ENCODE results near the gene FNDC10.
"Not testable (repeated sequence)": the region's sequence is repeated elsewhere in the genome, so short reads cannot be mapped to it uniquely, and the experiment has no call there.

Gene FNDC10

DNA sequence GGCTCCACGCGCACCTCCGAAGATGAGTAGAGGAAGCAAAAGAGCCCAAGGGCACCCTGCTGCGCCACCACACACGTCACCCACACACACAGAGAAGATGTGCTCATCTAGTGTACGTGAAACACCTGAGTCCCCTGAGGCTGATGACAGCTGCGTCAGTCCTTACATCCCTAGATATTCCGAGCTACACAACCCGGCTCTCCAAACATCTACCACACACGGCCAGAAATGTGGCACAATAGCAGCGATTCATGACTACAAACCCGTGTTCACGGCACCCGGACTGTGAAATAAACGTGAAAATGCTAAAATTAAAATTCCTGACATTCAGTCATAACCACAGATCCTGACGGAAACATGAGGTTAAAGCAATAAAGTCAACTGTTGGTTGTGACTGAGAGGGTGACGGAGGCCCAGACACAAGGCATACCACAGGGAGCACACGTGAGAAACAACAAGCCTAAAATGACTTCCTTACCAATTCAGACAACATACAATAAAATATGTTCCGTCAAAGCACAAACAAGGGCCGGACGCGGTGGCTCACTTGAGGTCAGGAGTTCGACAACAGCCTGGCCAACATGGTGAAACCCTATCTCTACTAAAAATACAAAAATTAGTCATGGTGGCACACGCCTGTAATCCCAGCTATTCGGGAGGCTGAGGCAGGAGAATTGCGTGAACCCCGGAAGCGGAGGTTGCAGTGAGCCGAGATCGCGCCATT, 32.6 kb downstream of the FNDC10 start:
- no peak for DNase-seq (ENCODE audit: low spot score)

DNA sequence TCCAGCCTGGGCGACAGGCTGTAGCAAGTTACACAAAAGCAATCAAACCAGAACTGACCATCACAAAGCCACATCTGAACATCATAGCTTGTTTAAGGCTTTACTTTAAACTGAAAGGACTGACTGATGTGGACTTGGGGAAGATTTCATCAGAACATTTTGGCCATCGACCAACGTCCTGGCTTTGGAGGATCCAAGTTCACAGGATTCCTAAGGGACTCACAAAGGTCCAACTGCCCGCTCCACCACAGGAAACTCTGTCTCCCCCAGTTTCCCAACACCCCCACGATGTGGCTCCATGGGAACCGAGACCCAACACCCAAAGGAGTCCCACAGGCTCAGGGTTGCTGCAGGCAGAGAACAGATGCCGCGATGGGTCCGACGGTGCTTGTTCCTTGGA, 34.6 kb downstream of the FNDC10 start:
- no peak for DNase-seq (ENCODE audit: low spot score)

DNA sequence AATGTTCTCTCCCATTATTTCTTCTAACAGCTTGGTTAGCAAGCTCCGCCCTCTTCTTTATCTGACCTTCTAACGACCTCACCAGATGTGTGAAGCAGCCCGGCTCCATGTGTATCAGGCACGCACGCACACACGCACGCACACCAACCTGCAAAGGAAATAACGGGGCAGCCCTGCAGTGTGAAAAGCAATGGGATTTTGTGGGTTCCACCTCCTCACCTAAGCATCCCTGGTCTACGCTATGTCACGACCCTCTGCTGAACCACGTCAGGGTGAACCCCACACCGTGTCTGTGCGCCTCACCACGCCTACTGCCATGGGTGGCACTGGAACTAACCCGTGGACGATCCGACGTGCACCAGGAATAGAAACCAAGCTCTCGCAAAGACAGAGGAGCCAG, 35.7 kb downstream of the FNDC10 start:
- no peak for DNase-seq (ENCODE audit: low spot score)

DNA sequence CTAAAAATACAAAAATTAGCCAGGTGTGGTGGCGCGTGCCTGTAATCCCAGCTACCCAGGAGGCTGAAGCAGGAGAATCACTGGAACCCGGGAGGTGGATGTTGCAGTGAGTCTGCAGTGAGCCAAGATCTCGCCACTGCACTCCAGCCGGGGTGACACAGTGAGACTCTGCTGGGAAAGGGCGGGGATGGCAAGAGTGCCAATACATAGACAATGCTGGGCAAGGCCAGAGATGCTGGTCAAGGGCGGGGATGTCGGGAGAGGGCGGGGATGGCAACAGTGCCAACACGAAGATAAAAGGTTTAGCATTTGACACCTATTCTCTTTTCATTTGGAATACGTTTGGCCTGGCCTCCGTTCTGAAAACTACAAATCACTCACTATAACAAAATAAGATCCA, 36.2 kb downstream of the FNDC10 start:
- no peak for DNase-seq (ENCODE audit: low spot score)

DNA sequence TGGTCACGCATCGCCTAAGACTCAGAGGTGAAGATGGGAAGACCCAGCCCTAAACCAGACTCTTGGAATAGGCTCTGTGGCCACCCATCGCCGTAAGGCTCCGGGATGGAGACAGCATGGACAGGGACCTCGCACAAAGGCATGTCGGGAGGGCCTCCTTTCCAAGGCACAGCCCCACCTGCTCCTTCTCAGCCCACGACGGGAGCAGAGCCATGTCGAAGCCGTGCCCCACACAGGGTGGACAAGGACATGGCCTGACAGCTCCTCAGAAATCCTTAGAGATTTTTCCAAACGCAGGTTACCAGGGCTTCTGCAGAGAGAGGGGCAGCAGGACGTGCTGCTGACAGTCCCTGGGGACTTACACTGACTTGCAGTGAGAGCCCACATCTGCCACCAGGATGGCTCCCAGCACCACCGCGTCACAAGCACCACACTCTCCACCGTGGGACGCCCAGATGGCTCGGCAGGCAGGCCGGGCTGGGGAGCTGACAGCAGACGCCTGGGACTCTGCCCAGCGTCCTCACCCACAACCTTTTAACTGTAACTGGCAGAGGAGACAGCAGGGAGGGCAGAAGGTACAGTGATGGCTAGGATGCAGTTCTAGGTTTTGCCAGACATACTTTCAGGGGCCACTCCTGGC, 37.3 kb downstream of the FNDC10 start:
- no peak for DNase-seq (ENCODE audit: low spot score)

DNA sequence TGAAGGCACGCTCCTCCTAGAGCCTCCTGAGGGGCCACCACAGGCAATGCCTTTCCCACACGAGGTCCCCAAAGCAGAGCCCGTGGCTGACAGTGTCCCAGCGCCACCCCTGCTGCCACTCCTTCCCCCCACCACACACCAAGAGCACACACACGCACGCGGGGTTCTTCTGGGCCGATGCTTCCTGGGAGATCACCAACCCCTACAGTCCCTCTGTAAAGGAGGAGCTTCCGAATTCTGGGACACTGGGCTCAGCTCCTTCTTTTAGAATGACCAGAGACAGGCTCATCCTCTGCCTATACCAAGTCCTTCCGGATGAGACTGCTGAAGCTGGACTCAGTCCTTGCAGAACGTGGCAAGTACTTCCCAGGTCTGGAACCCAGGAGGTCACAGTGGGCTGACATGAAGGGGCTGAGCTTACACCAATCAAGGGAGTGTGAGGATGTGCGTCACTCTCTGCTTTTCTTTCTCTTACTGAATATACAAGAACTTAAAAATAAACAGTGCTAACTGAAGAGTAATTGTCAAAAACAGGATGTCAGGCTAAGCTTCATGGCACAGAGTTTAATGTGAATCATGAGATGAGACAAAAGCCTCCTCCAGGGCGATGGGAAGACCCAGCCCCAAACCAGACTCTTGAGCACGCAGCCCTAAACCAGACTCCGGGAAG, 38.0 kb downstream of the FNDC10 start:
- no peak for DNase-seq (ENCODE audit: low spot score)

DNA sequence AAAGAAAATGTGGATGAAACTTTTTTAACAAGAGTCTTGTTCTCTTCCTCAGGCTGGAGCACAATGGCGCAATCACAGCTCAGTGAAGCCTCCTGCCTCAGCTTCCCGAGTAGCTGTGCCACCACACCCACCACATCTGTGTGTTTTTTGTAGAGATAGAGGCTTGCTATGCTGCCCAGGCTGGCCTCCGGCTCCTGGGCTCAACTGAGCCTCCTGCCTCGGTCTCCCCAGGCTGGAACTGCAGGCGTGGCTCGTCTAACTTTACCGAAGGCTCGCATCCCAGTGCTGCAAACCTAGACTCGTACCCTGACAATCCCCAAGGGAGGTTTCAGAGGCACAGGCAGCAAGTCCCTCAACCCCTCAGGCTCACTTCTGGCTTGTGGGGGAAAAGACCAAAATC, 39.8 kb downstream of the FNDC10 start:
- no peak for DNase-seq (ENCODE audit: low spot score)

DNA sequence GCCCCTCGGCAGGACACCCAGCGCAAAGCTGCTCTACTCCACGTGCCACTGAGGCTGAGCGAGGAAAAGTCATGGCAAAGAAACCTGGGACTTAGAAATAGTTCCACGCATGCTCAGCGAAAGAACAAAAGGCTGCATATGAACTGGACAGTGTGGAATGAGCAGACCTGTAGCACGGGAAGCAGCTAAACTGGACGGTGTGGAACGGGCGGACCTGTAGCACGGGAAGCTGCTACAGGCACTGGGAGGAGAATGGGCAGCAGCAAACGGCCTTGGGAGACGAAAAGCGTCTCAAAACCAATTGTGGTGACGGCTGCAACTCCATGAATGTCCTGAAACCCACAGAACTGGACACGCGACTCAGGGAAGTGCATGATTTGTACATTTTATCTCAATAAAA, 40.9 kb downstream of the FNDC10 start:
- no peak for DNase-seq (ENCODE audit: low spot score)

DNA sequence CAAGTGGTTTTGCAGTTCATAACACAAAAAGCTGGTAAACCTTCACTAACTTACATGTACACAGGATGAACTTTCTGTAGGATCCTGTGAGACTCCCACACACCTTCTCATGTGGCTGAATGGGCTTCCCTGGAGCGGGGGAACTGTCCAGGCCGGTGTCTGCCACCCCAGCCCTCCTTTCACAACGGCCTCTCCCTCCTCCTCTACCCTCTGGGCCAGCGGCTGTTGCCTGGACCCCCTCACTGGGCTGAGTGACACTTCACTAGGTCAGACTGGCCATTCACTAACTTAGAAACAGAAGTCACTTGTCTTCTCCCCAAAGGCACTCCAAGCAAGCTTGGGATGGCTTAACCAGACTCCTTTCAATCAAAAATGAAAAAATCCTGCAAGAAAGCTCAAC, 41.3 kb downstream of the FNDC10 start:
- no peak for DNase-seq (ENCODE audit: low spot score)

DNA sequence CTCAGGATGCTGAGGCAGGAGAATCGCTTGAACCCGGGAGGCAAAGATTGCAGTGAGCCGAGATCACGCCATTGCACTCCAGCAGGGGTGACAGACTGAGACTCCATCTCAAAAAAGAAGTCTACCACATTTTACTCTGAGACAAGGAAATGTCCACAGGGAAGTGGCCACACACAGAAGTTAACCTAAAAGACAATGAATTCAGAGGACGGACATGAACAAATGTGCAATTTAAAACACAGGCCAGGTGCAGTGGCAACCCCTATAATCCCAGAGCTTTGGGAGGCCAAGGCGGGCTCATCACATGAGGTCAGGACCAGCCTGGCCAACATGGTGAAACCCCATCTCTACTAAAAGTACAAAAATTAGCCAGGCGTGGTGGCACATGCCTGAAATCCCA, 42.2 kb downstream of the FNDC10 start:
- not testable (repeated sequence) for DNase-seq (ENCODE audit: low spot score)

DNA sequence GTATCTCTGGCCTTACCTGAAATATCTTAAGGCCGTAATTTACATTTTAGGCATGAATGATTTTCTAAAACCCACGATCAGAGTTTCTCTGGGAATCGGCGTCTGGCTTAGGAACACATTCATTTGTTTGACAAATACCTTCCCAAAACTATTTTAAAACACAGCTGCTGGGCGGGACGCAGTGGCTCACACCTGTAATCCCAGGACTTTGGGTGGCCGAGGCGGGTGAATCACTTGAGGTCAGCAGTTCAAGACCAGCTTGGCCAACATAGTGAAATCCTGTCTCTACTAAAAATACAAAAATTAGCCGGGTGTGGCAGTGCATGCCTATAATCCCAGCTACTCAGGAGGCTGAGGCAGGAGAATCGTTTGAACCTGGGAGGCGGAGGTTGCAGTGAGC, 43.0 kb downstream of the FNDC10 start:
- not testable (repeated sequence) for DNase-seq (ENCODE audit: low spot score)

DNA sequence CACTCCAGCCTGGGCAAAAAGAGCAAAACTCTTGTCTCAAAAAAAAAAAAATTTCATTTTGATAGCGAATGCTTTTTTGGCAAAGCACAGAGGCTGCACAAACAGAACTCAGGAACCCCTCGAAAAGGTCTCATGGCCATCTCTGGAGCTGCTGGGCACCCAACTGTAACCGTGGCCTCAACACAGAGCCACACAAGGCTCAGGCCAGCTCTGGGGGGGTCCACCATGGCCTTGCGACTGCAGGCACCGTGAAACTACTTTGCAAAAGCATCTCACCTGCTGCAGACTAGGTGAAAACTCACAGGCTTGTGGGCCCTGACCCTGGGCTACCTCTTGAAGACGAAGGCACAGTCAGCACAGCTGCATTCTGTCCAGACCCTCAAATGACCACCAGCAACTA, 43.4 kb downstream of the FNDC10 start:
- no peak for DNase-seq (ENCODE audit: low spot score)

DNA sequence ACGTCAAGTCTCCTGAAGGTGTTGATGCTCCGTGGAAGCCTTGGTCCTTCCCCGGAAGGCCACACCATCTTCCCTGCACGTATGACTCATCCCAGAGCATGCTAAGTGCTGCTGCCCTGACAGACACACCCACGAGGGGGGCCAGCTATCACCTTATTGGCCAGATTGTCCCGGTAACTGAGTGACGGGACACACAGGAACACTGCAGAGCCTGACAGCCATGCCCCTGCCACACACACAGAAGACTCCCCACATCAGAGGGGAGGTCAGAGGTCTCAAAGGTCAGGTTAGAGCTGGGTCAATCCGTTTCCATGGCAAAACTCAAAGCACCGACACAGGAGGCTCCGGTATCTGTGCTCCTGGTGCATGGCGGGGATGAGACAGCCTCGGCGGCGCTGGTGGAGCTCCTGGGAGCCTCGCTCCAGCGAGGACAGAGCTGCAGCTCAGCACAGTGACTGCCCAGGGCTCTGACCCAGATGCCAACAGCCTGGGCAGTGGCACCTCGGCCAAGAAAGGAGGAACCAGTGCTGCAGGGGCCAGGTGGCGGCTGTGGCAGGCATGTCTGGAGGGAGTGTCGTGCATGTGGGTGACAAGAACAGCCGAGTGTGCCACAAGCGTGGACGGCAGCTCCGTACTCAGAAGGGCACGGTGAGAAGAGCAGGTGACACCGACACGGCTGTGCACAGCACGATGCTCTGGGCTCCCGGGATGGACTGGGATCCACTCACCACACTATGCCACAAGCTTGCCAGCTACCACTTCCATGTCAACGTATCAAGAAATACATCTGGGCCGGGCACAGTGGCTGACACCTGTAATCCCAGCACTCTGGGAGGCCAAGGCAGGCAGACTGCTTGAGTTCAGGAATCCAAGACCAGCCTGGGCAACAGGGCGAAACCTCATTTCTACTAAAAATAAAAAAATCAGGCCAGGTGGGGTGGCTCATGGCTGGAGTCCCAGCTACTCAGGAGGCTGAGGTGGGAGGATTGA, 44.7 kb downstream of the FNDC10 start:
- DNase-seq (ENCODE audit: low spot score), result peak; percentile 89

DNA sequence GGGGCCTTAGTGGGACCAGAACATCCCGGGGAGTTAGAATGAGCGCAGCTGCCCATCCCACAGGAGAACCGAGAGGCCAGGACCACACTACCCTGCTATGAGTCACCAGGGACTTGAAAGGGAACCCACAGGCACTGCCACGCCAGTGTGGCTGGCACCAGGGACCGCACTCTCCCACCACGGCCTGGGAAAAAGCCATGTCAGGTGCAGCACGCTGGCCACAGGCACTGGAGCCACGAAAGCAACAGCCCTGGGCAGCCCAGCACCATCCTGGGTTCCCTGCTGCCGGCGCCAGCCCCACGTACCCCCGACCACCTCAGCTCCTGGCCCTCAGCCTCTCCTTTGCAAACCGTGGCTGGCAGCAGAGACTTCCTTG, 45.4 kb downstream of the FNDC10 start:
- DNase-seq (ENCODE audit: low spot score), result no peak

DNA sequence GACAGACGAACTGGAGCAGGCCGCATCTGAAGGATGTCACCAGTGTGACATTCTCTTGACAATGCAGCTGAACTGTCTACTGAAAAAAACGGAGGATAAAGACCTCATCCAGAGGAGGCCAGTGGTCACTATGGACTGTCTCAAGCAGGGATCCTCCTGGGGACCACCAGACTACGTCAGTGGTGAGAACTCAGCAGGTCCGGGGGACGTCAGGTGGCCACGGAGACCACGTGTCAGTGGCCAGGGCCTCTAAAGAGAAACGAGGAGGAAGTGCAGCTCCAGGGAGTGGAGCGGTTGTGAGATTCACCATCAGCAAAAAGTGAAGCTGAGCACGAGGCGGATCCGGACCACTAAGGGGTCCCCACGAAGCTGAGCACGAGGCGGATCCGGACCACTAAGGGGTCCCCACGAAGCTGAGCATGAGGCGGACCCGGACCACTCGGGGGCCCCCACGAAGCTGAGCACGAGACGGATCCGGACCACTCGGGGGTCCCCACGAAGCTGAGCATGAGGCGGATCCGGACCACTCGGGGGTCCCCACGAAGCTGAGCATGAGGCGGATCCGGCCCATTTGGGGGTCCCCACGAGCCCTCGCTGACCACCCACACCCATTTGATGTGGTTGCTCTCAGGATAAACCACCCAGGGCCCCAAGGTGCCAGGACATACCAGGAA, 46.0 kb downstream of the FNDC10 start:
- DNase-seq (ENCODE audit: low spot score), result no peak

DNA sequence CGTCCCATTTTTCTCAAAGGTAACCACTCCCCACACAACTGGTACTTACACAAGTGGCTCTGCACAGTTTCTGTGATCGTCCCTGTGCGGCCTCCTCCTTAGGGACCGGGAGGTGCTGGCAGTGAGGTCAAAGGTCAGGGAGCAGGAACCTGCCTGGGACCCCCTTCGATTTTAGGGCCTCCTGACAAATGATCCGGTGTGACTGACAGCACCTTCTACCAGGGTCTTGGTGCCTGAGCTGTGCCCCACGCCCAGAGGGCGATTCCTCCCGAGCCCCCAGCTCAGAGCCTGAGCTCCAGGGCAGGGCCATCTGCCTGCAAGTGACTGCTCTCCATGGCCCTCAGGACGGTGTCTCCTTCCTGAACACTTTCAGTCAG, 47.7 kb downstream of the FNDC10 start:
- DNase-seq (ENCODE audit: low spot score), result no peak

DNA sequence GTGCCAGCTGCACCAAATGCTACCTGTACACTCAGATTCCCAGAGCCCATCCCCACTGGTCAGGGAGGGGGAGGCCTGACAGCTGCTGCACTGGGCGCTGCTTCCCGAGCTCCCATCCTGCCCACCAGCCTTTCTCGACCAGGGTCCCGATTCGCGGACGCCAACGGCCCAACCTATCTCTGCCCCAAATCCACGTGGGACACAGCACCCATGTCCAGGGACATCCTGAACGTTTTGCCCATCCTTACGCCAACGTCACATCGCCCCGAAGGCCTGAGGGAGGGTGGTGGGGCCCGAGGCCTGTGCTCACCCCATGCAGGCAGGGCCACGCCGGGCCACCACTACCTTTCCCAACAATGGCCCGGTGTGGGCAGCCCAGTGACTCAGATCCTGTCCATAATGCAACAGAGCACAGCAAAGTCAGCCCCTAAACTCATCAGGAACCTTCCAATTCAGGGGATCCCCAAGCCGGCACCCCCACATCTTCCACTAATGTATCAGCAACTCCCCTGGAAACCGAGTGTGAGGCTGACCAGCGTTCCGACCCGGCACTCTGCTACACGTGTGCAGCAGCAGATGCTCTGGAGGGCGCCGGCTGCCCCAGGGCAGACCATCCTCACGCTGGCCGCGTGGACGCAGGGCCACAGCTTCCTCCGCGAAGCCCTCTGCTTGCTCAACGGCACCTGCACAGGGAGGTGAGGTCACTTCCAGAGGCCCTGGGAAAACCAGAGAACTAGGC, 48.2 kb downstream of the FNDC10 start:
- no peak for DNase-seq (ENCODE audit: low spot score)

DNA sequence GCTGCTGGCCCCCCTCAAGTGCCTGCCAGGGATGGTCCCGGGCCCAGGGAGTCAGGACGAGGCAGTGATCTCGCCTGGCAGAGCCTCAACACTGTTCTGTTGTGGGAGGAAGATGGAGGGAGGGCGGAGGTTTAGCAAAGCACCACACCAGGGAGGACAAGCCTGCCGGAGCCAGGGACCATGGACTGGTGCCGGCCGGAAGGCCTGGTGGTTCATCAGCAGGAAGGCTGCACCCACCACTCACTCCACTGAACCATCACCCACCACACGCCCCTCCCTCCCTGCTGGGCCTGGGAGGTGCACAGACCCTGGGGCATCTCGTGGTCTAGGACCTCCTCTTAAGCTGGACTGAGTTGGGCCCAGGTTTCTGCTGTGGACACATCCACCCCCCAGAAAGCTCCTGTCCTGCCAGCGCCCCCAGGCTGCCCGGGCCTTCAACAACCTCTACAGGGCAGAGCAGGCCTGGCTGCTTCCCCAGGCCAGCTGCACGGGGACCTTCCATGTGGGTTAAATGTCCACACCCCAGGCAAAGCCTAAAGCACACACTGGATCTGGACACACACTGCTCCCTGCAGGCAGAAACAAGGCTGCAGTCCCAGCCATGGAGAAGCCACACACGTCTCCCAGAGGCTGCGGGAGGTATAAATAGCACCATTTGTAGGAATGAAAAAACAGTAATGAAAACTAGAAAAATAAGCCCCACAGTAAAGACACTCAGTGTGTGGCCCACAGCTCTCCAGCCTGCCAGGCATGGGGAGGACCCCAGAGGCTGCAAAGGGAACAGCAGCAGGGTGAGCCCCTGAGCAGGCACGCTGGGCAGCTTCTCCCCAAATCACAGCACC, 49.1 kb downstream of the FNDC10 start:
- peak; percentile 75 for DNase-seq (ENCODE audit: low spot score)

DNA sequence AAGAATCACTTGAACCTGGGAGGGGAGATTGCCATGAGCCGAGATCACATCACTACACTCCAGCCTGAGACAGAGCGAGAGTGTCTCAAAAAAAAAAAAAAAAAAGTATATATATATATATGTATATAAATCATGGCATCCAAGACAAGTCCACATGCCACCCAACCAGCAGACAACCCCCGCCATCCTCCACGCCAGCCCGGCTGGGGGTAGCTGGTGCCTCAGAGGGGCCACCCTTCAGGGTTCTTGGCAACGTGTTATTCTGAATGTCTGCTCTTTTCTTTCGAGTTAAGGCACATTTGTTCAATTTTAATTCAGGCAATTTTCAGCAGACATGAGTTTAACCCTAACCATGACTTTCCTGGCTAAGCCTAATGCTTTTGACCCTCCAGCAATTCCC, 49.8 kb downstream of the FNDC10 start:
- DNase-seq (ENCODE audit: low spot score), result no peak

DNA sequence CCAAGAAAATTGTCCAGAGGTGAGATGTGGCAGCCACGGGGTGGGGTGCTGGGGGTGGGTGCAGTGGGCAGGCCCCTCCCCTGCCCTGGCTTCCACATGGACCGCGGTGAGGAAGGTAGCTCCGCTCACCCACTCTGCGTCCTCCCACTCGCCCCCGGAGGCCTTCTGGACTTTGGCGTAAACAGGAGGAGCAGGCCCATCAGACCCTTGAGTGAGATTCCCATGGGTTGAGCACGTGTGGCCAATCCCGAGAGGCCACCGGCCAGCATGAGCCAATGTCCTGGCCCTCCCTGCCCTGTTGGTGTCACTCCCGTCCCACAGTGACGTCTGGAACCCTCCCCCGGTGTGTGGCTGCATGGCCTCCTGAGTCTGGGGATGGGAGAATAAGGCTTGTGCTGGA, 51.3 kb downstream of the FNDC10 start:
- DNase-seq (ENCODE audit: low spot score), result no peak

Measured in AG08396 (cell line).